HL-60 (cell line): ENCODE measurements around the gene IL2RG.

Source experiments
- GABPA ChIP-seq: IDR thresholded peaks from 2 replicates; pipeline ENCODE4 v1.6.1; 2012; ENCODE audit warnings: low read depth
- POLR2AphosphoS5 ChIP-seq: IDR thresholded peaks from 2 replicates; pipeline ENCODE4 v1.6.1; 2012; ENCODE audit warnings: low read depth
- SPI1 ChIP-seq: IDR thresholded peaks from 2 replicates; pipeline ENCODE4 v1.6.1; 2012; ENCODE audit warnings: low read depth, mild to moderate bottlenecking, borderline replicate concordance
- TF ChIP-seq, protein P1 (sequence below): IDR thresholded peaks from one replicate; pipeline ENCODE4 v1.5.1; 2011; ENCODE audit warnings: low read length, control low read depth, inconsistent platforms; ENCODE audit not compliant: insufficient read depth
- TF ChIP-seq, protein P2 (sequence below): IDR thresholded peaks from 2 replicates; pipeline ENCODE4 v1.6.1; 2012; ENCODE audit warnings: low read depth; ENCODE audit not compliant: insufficient replicate concordance

DNA sequence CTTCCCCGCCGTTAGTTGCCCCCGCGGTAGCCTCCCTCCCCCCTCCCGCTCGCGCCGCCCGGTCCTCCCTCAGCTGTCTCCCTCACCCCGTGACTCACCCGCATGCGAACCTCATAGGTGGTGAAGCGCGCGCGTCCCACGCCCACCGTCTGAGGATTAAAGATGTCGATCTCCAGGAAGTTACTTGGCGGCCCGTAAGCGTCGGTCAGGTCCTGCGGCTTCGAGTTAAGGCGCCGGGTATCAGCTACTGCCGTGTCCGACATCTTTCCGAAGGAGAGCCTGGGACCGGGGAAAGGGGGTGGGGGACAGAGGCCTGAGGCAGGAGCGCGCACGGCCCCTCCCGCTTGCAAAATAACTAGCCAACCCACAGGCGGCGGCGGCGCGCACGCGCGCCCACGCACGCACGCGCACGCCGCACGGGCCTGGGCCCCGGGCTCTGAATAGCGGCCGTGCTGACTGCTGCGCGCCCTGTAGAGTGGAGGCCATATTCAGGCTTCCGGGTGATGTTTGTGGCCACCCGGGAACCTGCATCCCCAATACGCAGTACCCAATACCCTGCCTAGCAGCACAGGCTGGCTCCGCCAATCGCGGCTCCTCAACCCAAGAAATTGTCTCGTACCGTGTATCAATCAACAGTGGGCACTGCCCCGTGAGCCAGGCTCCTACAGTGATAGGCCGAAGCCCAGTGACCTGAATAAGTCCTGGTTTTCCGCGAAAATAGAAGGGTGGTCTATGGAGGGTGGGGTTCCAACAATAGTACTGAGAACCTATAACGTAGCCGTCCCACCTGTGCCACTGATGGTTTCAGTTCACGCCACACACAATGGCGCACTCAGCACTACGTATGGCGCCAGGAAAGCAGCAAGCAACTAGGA is 43.1 kb downstream of the IL2RG start, which contains the start of gene SNX12:
- TF ChIP-seq, protein P1, sequence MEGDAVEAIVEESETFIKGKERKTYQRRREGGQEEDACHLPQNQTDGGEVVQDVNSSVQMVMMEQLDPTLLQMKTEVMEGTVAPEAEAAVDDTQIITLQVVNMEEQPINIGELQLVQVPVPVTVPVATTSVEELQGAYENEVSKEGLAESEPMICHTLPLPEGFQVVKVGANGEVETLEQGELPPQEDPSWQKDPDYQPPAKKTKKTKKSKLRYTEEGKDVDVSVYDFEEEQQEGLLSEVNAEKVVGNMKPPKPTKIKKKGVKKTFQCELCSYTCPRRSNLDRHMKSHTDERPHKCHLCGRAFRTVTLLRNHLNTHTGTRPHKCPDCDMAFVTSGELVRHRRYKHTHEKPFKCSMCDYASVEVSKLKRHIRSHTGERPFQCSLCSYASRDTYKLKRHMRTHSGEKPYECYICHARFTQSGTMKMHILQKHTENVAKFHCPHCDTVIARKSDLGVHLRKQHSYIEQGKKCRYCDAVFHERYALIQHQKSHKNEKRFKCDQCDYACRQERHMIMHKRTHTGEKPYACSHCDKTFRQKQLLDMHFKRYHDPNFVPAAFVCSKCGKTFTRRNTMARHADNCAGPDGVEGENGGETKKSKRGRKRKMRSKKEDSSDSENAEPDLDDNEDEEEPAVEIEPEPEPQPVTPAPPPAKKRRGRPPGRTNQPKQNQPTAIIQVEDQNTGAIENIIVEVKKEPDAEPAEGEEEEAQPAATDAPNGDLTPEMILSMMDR: no peak
- TF ChIP-seq GABPA: no peak
- no peak for TF ChIP-seq SPI1
- TF ChIP-seq, protein P2, sequence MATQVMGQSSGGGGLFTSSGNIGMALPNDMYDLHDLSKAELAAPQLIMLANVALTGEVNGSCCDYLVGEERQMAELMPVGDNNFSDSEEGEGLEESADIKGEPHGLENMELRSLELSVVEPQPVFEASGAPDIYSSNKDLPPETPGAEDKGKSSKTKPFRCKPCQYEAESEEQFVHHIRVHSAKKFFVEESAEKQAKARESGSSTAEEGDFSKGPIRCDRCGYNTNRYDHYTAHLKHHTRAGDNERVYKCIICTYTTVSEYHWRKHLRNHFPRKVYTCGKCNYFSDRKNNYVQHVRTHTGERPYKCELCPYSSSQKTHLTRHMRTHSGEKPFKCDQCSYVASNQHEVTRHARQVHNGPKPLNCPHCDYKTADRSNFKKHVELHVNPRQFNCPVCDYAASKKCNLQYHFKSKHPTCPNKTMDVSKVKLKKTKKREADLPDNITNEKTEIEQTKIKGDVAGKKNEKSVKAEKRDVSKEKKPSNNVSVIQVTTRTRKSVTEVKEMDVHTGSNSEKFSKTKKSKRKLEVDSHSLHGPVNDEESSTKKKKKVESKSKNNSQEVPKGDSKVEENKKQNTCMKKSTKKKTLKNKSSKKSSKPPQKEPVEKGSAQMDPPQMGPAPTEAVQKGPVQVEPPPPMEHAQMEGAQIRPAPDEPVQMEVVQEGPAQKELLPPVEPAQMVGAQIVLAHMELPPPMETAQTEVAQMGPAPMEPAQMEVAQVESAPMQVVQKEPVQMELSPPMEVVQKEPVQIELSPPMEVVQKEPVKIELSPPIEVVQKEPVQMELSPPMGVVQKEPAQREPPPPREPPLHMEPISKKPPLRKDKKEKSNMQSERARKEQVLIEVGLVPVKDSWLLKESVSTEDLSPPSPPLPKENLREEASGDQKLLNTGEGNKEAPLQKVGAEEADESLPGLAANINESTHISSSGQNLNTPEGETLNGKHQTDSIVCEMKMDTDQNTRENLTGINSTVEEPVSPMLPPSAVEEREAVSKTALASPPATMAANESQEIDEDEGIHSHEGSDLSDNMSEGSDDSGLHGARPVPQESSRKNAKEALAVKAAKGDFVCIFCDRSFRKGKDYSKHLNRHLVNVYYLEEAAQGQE: no peak
- TF ChIP-seq POLR2AphosphoS5: no peak; the same call in 1 of the 2 replicates
